ENCODE results near the gene ABCE1.

Gene ABCE1

GRCh38 chr4:145069361-145069760, 28.8 kb upstream of the ABCE1 start:
- no peak overlapping the region for H3K4me2 ChIP-seq (ENCODE audit: low read length)

GRCh38 chr4:145071560-145071959, 26.6 kb upstream of the ABCE1 start:
- Histone ChIP-seq H3K4me2 (ENCODE audit: low read length) (no peak overlapping the region), H3K4me1 (no peaks in the 10 kb centered on the region), H3K9me3 (ENCODE audit: control insufficient read depth, low read length) (no peaks in the 10 kb centered on the region), H2AFZ (no peak overlapping the region), H3K36me3 (ENCODE audit: control insufficient read depth, insufficient read depth, low read length) (peaks cover 2% of the 10 kb centered on the region), H3K27me3 (ENCODE audit: control insufficient read depth, insufficient read depth, low read length) (no peaks in the 10 kb centered on the region), H3K27ac (no peak overlapping the region), H3K9ac (no peak overlapping the region), H3K79me2 (no peaks in the 10 kb centered on the region), H3K4me3 (ENCODE audit: low read depth, low read length) (no peak overlapping the region)
- TF ChIP-seq CTCF (IDR thresholded peaks at IDR 0.05): no peak

More at GRCh38 chr4:145069361-145069760, 28.8 kb upstream of the ABCE1 start:
- no peak for TF ChIP-seq CTCF (IDR thresholded peaks at IDR 0.05)
- Histone ChIP-seq H2AFZ (no peak overlapping the region), H3K36me3 (ENCODE audit: control insufficient read depth, insufficient read depth, low read length) (peaks cover 2% of the 10 kb centered on the region), H3K27ac (no peak overlapping the region), H3K4me3 (ENCODE audit: low read depth, low read length) (no peak overlapping the region), H3K4me1 (no peaks in the 10 kb centered on the region), H3K9ac (no peak overlapping the region), H3K27me3 (ENCODE audit: control insufficient read depth, insufficient read depth, low read length) (no peaks in the 10 kb centered on the region), H3K9me3 (ENCODE audit: control insufficient read depth, low read length) (no peaks in the 10 kb centered on the region), H3K79me2 (no peaks in the 10 kb centered on the region)

GRCh38 chr4:145075742-145076468, 22.2 kb upstream of the ABCE1 start:
- Histone ChIP-seq H3K36me3 (ENCODE audit: control insufficient read depth, insufficient read depth, low read length) (peaks cover 2% of the 10 kb centered on the region), H3K27me3 (ENCODE audit: control insufficient read depth, insufficient read depth, low read length) (no peaks in the 10 kb centered on the region), H3K4me1 (no peaks in the 10 kb centered on the region), H3K79me2 (no peaks in the 10 kb centered on the region), H3K9ac (no peak overlapping the region), H3K9me3 (ENCODE audit: control insufficient read depth, low read length) (no peaks in the 10 kb centered on the region), H3K4me3 (ENCODE audit: low read depth, low read length) (no peak overlapping the region), H3K4me2 (ENCODE audit: low read length) (no peak overlapping the region), H2AFZ (no peak overlapping the region), H3K27ac (no peak overlapping the region)
- no peak for TF ChIP-seq CTCF (IDR thresholded peaks at IDR 0.05)

- Histone ChIP-seq H3K9ac (no peak overlapping the region), H3K27ac (no peak overlapping the region), H3K79me2 (no peaks in the 10 kb centered on the region), H3K36me3 (ENCODE audit: control insufficient read depth, insufficient read depth, low read length) (peaks cover 2% of the 10 kb centered on the region), H3K4me2 (ENCODE audit: low read length) (no peak overlapping the region), H2AFZ (no peak overlapping the region), H3K27me3 (ENCODE audit: control insufficient read depth, insufficient read depth, low read length) (no peaks in the 10 kb centered on the region), H3K4me3 (ENCODE audit: low read depth, low read length) (no peak overlapping the region), H3K9me3 (ENCODE audit: control insufficient read depth, low read length) (no peaks in the 10 kb centered on the region), H3K4me1 (no peaks in the 10 kb centered on the region)
- no peak for TF ChIP-seq CTCF (IDR thresholded peaks at IDR 0.05)
Measured at GRCh38 chr4:145076469-145076855, 21.6 kb upstream of the ABCE1 start.

GRCh38 chr4:145081756-145082155, 16.4 kb upstream of the ABCE1 start:
- no peak overlapping the region for H3K9ac ChIP-seq
- no peak overlapping the region for H3K4me2 ChIP-seq (ENCODE audit: low read length)
- H3K27me3 ChIP-seq (ENCODE audit: control insufficient read depth, insufficient read depth, low read length): no peaks in the 10 kb centered on the region
- H2AFZ ChIP-seq: no peak overlapping the region
- H3K79me2 ChIP-seq: no peaks in the 10 kb centered on the region
- no peak overlapping the region for H3K4me3 ChIP-seq (ENCODE audit: low read depth, low read length)
- H3K36me3 ChIP-seq (ENCODE audit: control insufficient read depth, insufficient read depth, low read length): no peaks in the 10 kb centered on the region
- no peaks in the 10 kb centered on the region for H3K4me1 ChIP-seq
- H3K27ac ChIP-seq: no peak overlapping the region
- no peak for TF ChIP-seq CTCF (IDR thresholded peaks at IDR 0.05)
- H3K9me3 ChIP-seq (ENCODE audit: control insufficient read depth, low read length): no peaks in the 10 kb centered on the region
